Neuronal stem cell (in vitro differentiated cells): ENCODE measurements around the gene AFAP1.

ENCODE experiments used
- DNase-seq: peaks from one replicate; pipeline ENCODE4 v3.0.0-alpha.2; 2013; ENCODE audit warnings: low spot score
- H2AFZ ChIP-seq: one replicate; pipeline ENCODE4 v1.6.1; 2013; ENCODE audit warnings: mild to moderate bottlenecking, low read length, inconsistent platforms
- H2AK5ac ChIP-seq: 2 replicates; pipeline ENCODE4 v1.6.1; 2013; ENCODE audit warnings: low read depth, mild to moderate bottlenecking, inconsistent platforms, low read length, moderate library complexity, mixed read lengths
- H2BK120ac ChIP-seq: 2 replicates; pipeline ENCODE4 v1.6.1; 2013; ENCODE audit warnings: low read depth, mild to moderate bottlenecking, inconsistent platforms, low read length, moderate library complexity, mixed read lengths
- H2BK12ac ChIP-seq: one replicate; pipeline ENCODE4 v1.6.1; 2013; ENCODE audit warnings: low read length, inconsistent platforms
- H2BK15ac ChIP-seq: 2 replicates; pipeline ENCODE4 v1.6.1; 2013; ENCODE audit warnings: mild to moderate bottlenecking, low read length, inconsistent platforms, mixed read lengths
- H2BK5ac ChIP-seq: one replicate; pipeline ENCODE4 v1.6.1; 2013; ENCODE audit warnings: inconsistent platforms, mild to moderate bottlenecking, low read length, moderate library complexity
- H3K14ac ChIP-seq: one replicate; pipeline ENCODE4 v1.6.1; 2013; ENCODE audit warnings: low read length, inconsistent platforms
- H3K18ac ChIP-seq: 2 replicates; pipeline ENCODE4 v1.6.1; 2013; ENCODE audit warnings: low read length, inconsistent platforms
- H3K23ac ChIP-seq: 2 replicates; pipeline ENCODE4 v1.6.1; 2013; ENCODE audit warnings: low read depth, mild to moderate bottlenecking, mixed read lengths, low read length, inconsistent platforms; ENCODE audit not compliant: poor library complexity
- H3K27ac ChIP-seq: replicated peaks from 3 replicates; pipeline ENCODE4 v1.5.1; 2013; ENCODE audit warnings: low read length, inconsistent platforms
- H3K27me3 ChIP-seq, 3 experiments: 2 replicates each; pipeline ENCODE4 v1.6.1; 2013; ENCODE audit warnings: low read length in 3 of 3, mild to moderate bottlenecking in 2 of 3, inconsistent platforms in 1 of 3, low read depth in 1 of 3, mixed read lengths in 1 of 3, moderate library complexity in 1 of 3; ENCODE audit not compliant: control insufficient read depth in 3 of 3, insufficient read depth in 3 of 3
- H3K36me3 ChIP-seq, 2 donors: replicated peaks in 1 of 2; 2 replicates each; pipeline ENCODE4 v1.6.1; 2013; ENCODE audit warnings: low read length in 2 of 2; ENCODE audit not compliant: control insufficient read depth in 2 of 2, insufficient read depth in 2 of 2
- H3K4ac ChIP-seq: 2 replicates; pipeline ENCODE4 v1.6.1; 2013; ENCODE audit warnings: inconsistent platforms, mild to moderate bottlenecking, low read length, moderate library complexity
- H3K4me1 ChIP-seq, 2 donors: 1 replicate in 1 of 2; 2 replicates in 1 of 2; pipeline ENCODE4 v1.6.1; 2013; ENCODE audit warnings: low read length in 2 of 2, low read depth in 1 of 2; ENCODE audit not compliant: control insufficient read depth in 2 of 2, insufficient read depth in 1 of 2
- H3K4me2 ChIP-seq: one replicate; pipeline ENCODE4 v1.6.1; 2013; ENCODE audit warnings: mild to moderate bottlenecking, low read length, inconsistent platforms; ENCODE audit not compliant: insufficient read depth, poor library complexity, severe bottlenecking
- H3K4me3 ChIP-seq, 2 donors: 2 replicates each; pipeline ENCODE4 v1.5.1; 2013; ENCODE audit warnings: low read length in 2 of 2, mild to moderate bottlenecking in 2 of 2, inconsistent platforms in 1 of 2, moderate library complexity in 1 of 2
- H3K79me1 ChIP-seq: one replicate; pipeline ENCODE4 v1.6.1; 2013; ENCODE audit warnings: low read depth, mild to moderate bottlenecking, inconsistent platforms, low read length, moderate library complexity
- H3K9ac ChIP-seq: one replicate; pipeline ENCODE4 v1.6.1; 2013; ENCODE audit warnings: mild to moderate bottlenecking, low read depth, low read length, inconsistent platforms; ENCODE audit not compliant: poor library complexity
- H3K9me3 ChIP-seq, 2 donors: replicated peaks in 1 of 2; 2 replicates each; pipeline versions ENCODE3 to v1.6.1; 2013; ENCODE audit warnings: low read length in 2 of 2, mild to moderate bottlenecking in 2 of 2, inconsistent platforms in 1 of 2, low read depth in 1 of 2, mixed read lengths in 1 of 2, moderate library complexity in 1 of 2; ENCODE audit not compliant: control insufficient read depth in 2 of 2, insufficient read depth in 1 of 2
- H4K8ac ChIP-seq: one replicate; pipeline ENCODE4 v1.6.1; 2013; ENCODE audit warnings: low read depth, mild to moderate bottlenecking, inconsistent platforms, low read length, moderate library complexity
- H4K91ac ChIP-seq: one replicate; pipeline ENCODE4 v1.6.1; 2013; ENCODE audit warnings: low read length, low read depth, mild to moderate bottlenecking, inconsistent platforms; ENCODE audit not compliant: poor library complexity
- WGBS, 2 donors: extraction: QIAGEN DNeasy Blood & Tissue Kit; methylation state at CpG; one replicate each; pipeline ENCODE4 v1.1.7; 2013; ENCODE audit warnings: missing lambda C conversion rate in 2 of 2, mixed read lengths in 1 of 2; ENCODE audit not compliant: insufficient read length in 2 of 2, insufficient replicate concordance in 1 of 2; ENCODE audit errors: extremely low coverage in 2 of 2; 5-methylcytosine and 5-hydroxymethylcytosine counted together

AFAP1 gene

GRCh38 chr4:7903791-7904516, 35.7 kb downstream of the AFAP1 start:
- Histone ChIP-seq H3K9me3 (no peaks in the 10 kb centered on the region), H3K27ac (no peak overlapping the region)
- WGBS, 2 donors = no CpG with 5 or more reads among the region's 14 CpGs

DNA sequence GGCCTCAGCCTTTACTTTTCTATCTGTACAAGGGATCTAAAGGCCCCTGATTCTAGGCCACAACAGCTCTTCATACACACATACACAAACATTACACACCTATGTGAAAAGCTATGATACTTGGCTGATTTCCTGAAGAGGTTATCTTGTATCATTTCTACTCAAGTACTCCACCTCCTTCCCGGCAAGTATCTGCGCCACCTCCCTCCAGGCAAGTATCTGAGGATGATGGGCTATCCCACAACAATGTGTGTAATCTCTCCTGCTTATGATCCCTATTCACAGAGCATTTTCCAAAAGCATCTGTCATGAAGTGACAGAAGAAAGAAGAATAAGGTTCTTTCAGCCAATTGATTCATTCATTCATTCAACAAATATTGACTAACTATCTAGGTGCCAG, 36.8 kb downstream of the AFAP1 start:
- Histone ChIP-seq H3K27me3 (no peaks in the 10 kb centered on the region), H4K8ac (no peak overlapping the region), H3K14ac (no peak overlapping the region), H3K27ac (no peak overlapping the region), H2AK5ac (no peak overlapping the region), H3K23ac (no peak overlapping the region), H3K9ac (no peak overlapping the region), H2AFZ (no peak overlapping the region), H3K4ac (no peak overlapping the region), H4K91ac (no peak overlapping the region), H2BK15ac (no peak overlapping the region), H3K4me3 (no peak overlapping the region), H2BK5ac (no peak overlapping the region), H2BK120ac (no peak overlapping the region), H3K4me1 (peaks cover 31 to 54% of the 10 kb centered on the region in 2 donors), H3K9me3 (no peaks in the 10 kb centered on the region), H3K18ac (no peak overlapping the region), H3K79me1 (peaks cover 2% of the 10 kb centered on the region), H3K4me2 (no peak overlapping the region), H3K36me3 (no peaks in the 10 kb centered on the region), H2BK12ac (no peak overlapping the region)
- no peak for DNase-seq
- no CpG with 5 or more reads among the region's 2 CpGs for WGBS, 2 donors

More at GRCh38 chr4:7903791-7904516, 35.7 kb downstream of the AFAP1 start:
- Histone ChIP-seq H3K36me3 (no peaks in the 10 kb centered on the region), H2BK15ac (no peak overlapping the region), H2BK12ac (no peak overlapping the region), H2BK120ac (no peak overlapping the region), H3K4me2 (no peak overlapping the region), H3K4me3 (no peak overlapping the region), H2BK5ac (no peak overlapping the region), H4K8ac (no peak overlapping the region), H3K79me1 (peaks cover 2% of the 10 kb centered on the region), H2AK5ac (no peak overlapping the region), H3K23ac (no peak overlapping the region), H2AFZ (no peak overlapping the region), H4K91ac (no peak overlapping the region), H3K4me1 (peaks cover 31 to 54% of the 10 kb centered on the region in 2 donors), H3K18ac (no peak overlapping the region), H3K9ac (no peak overlapping the region), H3K14ac (no peak overlapping the region), H3K27me3 (no peaks in the 10 kb centered on the region), H3K4ac (no peak overlapping the region)
- no peak for DNase-seq

DNA sequence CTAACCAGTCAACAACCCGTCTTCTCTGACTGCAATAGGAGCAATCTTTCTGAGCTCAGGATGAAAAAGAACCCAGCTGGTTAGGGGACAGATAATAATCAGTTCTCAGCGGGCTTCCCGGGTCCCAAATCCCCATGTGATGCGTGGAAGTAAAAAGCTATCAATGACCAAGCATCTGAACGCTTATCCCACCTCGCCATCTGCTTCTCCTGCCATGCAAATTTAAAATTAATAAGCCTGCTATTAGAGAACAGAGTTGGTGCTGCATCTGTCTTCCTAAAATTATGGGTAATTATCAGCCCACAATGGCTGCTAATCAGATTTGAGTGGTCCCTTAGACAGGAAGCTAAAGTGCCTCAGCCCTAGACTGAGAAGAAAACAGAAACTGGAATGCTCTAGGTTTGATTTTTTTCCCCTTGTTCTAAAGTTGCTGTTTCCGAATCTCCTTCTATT, 37.5 kb downstream of the AFAP1 start:
- Histone ChIP-seq H3K4me3 (no peak overlapping the region), H3K9ac (no peak overlapping the region), H2BK15ac (no peak overlapping the region), H2AK5ac (no peak overlapping the region), H3K4me2 (no peak overlapping the region), H3K79me1 (peaks cover 2% of the 10 kb centered on the region), H3K4me1 (peaks cover 30 to 54% of the 10 kb centered on the region in 2 donors), H3K36me3 (no peaks in the 10 kb centered on the region), H2AFZ (no peak overlapping the region), H3K23ac (no peak overlapping the region), H2BK120ac (no peak overlapping the region), H2BK12ac (no peak overlapping the region), H4K91ac (no peak overlapping the region), H3K27ac (no peak overlapping the region), H3K14ac (no peak overlapping the region), H3K27me3 (no peaks in the 10 kb centered on the region), H3K18ac (no peak overlapping the region), H2BK5ac (no peak overlapping the region), H3K9me3 (no peaks in the 10 kb centered on the region), H4K8ac (no peak overlapping the region), H3K4ac (no peak overlapping the region)
- no peak for DNase-seq
- WGBS, 2 donors = no CpG with 5 or more reads among the region's 7 CpGs

DNA sequence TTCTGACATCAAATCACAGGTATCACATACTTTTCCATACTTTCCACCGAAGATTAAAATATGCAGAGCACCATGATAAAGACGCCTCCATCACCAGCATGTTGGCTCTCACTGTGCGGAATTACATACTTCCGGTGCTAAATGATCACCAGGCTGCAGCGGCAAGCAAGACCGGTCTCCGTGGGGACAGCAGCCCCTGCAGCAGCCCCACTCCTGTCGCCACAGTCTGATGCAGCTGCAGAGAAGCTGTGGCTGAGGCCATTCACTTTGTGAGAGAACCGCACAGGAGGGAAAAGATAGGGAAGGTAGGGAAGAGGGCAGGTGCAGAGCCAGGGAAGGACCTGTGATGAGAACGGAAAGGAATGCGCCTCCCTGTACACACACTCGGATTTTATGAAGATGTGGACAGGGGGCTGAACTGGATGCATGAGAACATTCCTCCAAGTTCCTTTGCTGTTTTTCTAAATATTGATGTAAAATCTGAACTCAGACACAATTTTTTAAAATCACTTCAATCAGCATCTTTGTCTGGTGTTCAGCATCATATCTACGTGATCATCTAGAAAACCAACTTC, 38.3 kb downstream of the AFAP1 start:
- no CpG with 5 or more reads among the region's 13 CpGs for WGBS, 2 donors
- no peaks in the 10 kb centered on the region for H3K27me3 ChIP-seq
- no peak overlapping the region for H3K14ac ChIP-seq
- no peak for DNase-seq
- H2BK15ac ChIP-seq = no peak overlapping the region
- no peak overlapping the region for H3K4me3 ChIP-seq
- peak overlapping the region; percentile 17 for H2BK12ac ChIP-seq
- no peaks in the 10 kb centered on the region for H3K9me3 ChIP-seq
- H3K4ac ChIP-seq = no peak overlapping the region
- peak overlapping the region; percentile 4 for H3K18ac ChIP-seq
- no peaks in the 10 kb centered on the region for H3K36me3 ChIP-seq
- H3K79me1 ChIP-seq = peaks cover 2% of the 10 kb centered on the region
- H2AFZ ChIP-seq = peak overlapping the region; percentile 41
- peaks cover 27 to 54% of the 10 kb centered on the region in 2 donors for H3K4me1 ChIP-seq
- no peak overlapping the region for H3K9ac ChIP-seq
- no peak overlapping the region for H2BK120ac ChIP-seq
- no peak overlapping the region for H4K8ac ChIP-seq
- H3K27ac ChIP-seq = no peak overlapping the region
- no peak overlapping the region for H4K91ac ChIP-seq
- H3K4me2 ChIP-seq = no peak overlapping the region
- H2BK5ac ChIP-seq = no peak overlapping the region
- H3K23ac ChIP-seq = no peak overlapping the region
- H2AK5ac ChIP-seq = no peak overlapping the region
